Measurements from ENCODE around the gene AOPEP.

AOPEP gene

GRCh38 chr9:95060234-95060633, 333.7 kb downstream of the AOPEP start:
- no peak for DNase-seq (ENCODE audit: low read depth in 2 of 2)

DNA sequence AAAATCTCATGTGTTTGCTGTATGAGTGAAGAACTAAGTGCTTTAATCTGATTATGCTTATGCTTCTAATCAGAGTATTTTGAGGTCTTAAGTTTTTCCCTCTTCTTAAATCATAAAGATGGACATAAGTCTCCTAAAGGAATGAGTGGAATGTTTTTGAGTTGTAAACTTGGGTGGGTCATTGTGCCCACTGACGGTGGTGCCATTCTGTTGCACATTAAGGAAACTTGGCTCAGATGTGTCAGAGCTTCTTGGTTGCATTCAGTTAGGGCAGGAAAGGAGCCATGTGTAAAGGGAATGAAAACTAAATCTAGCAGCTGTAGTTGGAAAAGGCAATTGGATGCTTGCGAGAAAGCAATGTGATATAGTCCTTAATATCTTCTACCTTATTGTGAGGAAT, 334.4 kb downstream of the AOPEP start:
- no peak for DNase-seq (ENCODE audit: low read depth in 2 of 2)

DNA sequence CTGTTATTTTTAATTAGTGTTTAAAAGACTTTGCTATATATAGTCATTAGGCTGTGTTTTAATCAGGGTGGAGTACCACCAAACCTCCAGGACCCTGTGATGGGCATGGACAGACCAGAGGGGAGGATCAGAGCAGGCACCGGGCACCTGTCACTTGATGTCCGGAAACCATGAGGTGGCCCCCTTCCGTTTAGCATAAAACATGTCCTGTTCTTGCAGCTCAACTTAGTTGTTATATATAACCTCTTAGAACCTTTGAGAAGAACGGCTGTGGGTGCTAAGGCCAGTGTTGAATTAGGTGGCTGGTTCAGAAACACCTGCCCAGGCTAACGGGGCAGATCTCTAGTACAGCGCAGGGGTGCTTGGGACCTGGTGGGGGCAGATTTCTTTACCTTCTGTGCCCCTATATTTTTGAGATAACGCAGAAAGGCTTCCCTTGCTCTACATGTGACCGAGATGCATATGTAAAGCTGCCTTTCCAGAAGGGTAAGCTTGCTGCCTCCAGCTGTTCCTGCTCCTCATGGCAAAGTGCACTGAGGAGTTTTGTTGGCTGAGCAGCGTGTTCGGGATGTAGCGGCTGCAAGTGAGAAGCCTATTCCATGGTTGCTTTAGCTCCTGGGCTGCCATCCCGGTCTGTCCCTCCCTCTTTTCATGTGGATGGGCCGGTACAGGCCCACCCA, 335.6 kb downstream of the AOPEP start:
- DNase-seq (ENCODE audit: low read depth in 2 of 2), result no peak

DNA sequence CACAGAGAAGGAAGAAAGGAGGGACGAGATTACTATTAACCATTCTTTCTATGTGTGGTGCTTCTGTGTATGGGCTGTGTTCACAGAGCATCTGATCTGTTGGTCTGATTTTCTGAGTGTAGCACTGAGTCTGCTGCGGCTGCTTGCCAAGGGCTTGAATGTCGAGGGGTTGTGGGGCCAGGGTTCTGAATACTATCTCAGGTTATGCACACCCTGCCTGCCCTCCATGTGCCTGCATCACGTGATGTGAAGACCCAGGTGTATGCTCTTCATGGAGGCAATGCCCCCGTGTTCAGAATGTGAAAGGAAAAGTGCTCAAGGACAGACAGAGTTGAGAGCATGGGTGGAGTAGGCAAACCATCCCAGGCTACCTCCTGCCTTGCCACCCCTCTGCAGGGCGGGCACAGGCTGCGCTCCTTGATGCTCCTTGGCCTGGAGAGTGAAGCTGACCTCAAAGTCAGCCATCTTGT, 336.1 kb downstream of the AOPEP start:
- no peak for DNase-seq (ENCODE audit: low read depth in 2 of 2)

- DNase-seq (ENCODE audit: low read depth in 2 of 2), result no peak
These were observed 336.8 kb downstream of the AOPEP start for GRCh38 chr9:95063300-95063699.

GRCh38 chr9:95065224-95065623, 338.7 kb downstream of the AOPEP start:
- DNase-seq (ENCODE audit: low read depth in 2 of 2), result no peak

DNA sequence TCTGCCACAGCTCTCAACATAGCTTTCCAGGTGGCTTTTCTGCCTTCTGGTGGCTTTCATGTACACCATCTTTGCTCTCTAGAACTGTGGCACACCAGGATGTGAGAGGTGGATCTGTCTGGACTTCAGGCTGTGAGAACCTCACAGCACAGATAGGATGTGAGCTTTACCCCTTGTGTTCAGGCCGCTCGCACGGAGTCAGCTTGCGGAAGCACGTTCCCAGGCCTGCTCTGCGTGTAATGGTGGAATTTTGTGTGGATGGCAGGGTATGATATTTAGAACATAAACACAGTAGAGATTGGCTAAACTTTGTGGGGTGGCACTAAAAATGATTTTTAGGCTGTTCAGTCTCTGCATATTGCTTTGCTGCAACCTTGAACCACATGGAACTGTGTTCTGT, 340.6 kb downstream of the AOPEP start:
- no peak for DNase-seq (ENCODE audit: low read depth in 2 of 2)

DNA sequence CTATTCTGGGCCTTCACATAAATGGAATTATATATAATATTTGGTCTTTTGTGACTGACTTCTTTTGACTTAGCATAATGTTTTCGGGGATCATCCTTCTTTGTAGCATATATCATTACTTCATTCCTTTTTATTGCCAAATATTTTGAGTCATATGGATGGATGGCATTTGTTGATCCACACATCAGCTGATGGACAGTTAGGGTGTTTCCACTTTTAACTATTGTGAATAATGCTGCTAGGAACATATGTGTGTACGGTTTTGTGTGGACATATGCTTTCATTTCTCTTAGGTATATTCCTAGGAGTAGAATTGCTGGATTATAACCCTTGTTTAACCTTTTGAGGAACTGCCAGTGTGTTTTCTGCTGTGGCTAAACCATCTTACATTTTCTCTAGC, 341.4 kb downstream of the AOPEP start:
- no peak for DNase-seq (ENCODE audit: low read depth in 2 of 2)

DNA sequence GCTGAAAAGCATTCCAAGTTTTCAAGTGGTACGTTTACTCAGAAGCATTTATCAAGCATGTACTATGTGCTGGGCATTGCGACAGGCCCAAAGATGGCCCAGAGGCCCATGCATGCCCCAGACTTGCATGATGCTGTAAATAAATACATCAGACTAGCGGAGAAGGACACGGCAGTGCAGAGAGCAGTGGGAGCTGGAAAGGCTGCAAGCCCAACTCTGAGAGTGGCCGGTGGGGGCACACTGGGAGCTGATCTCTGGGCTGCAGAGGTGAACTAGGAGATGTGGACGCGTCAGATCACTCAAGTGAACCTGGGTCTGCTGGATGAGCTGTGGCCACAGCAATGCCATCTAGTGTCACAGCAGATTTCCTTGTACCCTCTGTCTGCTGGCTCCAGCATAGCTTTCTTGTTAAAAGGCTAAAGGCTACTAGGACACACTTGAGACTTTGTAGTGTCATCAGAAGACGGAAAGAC, 344.1 kb downstream of the AOPEP start:
- DNase-seq (ENCODE audit: low read depth in 2 of 2), result no peak

GRCh38 chr9:95071450-95071849, 345.0 kb downstream of the AOPEP start:
- DNase-seq (ENCODE audit: low read depth in 2 of 2), result no peak

DNA sequence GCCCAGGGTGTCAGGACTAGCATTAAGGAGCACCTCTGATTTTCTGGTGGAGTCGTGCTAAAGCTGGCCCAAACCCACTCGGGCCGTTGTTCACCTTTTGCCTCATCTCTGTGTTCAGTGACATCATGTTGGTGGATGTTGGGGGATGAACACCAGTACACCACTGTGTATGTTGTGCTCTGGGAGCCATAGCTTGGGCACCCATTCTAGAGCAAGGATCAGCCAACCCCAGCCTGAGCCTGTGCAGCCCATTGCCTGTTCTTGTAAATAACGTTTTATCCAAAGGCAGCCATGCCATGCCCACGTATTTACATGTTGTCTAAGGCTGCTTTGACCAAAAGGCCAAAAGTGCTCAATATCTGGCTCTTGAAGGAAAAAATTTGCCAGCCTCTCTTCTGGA, 345.4 kb downstream of the AOPEP start:
- no peak for DNase-seq (ENCODE audit: low read depth in 2 of 2)

- no peak for DNase-seq (ENCODE audit: low read depth in 2 of 2)
These were observed 346.6 kb downstream of the AOPEP start for GRCh38 chr9:95073042-95073607.

DNA sequence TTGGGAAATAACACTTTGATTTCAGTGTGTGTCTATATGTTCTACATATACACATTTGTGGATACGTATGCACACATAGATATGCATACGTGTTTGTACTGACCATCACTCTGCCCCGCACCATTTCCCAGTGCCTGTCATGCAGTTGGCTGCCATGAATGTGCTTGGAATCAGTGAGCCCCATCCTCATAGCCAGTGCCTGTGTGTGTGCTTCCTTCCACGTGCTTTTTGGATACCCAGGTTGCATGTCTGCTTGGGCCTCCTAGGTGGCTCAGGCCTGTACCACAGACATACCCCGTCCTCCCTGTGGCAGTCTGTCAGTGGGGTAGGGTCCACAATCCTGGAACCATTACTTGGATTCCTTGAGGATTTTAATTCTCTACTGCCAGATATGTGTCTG, 347.4 kb downstream of the AOPEP start:
- DNase-seq (ENCODE audit: low read depth in 2 of 2), result no peak

DNA sequence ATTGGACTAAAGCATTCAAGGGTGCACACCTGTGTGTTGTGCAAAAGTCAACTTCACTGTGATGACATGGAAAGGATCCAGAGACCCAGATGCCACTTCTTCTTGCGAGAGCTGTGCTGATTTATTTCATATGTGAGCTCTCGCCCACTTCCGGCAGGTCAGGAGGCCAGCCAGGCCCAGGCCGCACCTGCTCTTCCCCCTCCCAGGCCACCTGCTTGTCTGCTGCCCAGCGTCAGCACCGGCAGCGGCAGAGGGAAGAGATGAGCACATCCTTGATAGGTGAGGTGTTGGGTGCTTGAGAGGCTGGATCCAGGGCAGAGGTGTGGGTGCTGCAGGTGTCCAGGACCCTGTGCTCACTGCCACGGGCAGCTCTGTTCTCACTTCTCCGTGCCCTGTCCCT, 348.1 kb downstream of the AOPEP start:
- DNase-seq (ENCODE audit: low read depth in 2 of 2), result no peak

GRCh38 chr9:95075700-95076099, 349.2 kb downstream of the AOPEP start:
- DNase-seq (ENCODE audit: low read depth in 2 of 2), result no peak

DNA sequence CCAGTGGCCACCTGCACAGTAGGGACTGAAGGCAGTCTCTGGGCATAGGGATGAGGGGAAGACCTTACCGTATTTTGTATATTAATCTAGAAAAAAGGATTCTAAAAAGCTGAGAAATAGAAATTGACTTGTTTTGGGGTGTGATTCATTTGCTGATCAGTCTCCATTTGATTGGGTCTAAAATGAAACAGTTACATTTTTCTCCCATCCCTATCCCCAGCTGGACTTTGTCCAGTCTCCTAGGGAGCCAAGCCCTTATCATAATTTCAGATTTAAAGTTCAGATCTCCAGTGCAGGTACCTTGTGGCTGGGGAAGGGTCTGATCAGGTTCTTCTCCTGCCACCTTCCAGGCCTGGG, 350.2 kb downstream of the AOPEP start:
- DNase-seq (ENCODE audit: low read depth in 2 of 2), result no peak

- no peak for DNase-seq (ENCODE audit: low read depth in 2 of 2)
These were observed 350.7 kb downstream of the AOPEP start for GRCh38 chr9:95077053-95077765.

GRCh38 chr9:95077766-95078370, 351.4 kb downstream of the AOPEP start:
- no peak for DNase-seq (ENCODE audit: low read depth in 2 of 2)

GRCh38 chr9:95078511-95078910, 352.0 kb downstream of the AOPEP start:
- DNase-seq (ENCODE audit: low read depth in 2 of 2), result no peak

- DNase-seq (ENCODE audit: low read depth in 2 of 2), result no peak
These were observed 352.4 kb downstream of the AOPEP start for GRCh38 chr9:95078939-95079338.

DNA sequence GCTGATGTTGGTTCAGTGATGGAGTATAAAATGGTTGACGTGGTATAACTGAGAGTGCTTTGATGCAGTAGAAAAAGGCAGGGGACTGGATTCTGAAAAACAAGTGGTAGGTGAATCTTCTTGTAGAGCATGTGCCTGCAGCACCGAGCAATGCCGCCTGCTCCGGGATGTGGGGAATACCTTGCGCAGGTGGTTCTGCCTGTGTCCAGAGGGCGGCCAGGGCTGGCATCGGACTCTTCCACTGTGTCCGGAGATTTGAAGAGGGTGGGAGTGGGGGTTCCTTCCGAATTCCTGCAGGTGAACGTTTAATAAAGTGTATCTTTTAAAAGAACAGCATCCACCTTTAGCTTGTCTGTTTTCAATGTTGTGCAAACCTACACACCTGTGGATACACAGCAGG, 353.0 kb downstream of the AOPEP start:
- no peak for DNase-seq (ENCODE audit: low read depth in 2 of 2)

DNA sequence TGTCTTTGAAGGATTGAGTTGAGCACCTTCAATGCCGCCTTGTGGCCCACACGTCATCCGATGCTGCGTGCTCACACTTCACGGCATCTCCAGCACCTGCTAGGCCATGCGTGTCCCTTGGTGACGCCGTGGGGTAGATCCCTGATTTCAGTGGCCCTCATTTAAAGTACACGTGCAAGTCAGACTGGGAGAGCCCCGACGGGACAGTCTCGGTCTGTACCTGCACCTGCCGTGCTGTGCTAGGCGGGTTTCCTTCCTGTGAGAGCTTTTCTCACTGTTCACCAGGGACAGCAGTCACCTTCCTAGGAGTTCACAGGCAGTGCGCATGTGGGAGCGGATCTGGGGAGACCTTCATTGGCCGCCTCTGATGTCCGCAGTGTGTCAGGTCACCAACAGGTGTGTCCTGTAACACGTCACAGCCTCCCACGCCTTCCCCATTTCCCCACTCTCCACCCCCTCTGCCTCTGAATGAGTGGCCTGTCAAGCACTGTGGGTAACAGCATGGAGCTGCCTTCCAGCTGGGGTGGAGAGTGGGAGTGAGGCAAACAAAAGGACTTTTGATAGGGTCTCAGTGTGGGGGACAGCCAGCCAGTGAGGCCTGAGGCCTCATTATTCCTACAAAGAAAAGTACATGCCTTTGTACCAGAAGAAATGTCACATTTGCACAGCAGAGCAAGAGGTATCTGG, 354.6 kb downstream of the AOPEP start:
- no peak for DNase-seq (ENCODE audit: low read depth in 2 of 2)
